HepG2 (cell line): ENCODE measurements around the gene PTPRO. TPM values are rescaled to one million over a fixed set of nuclear protein-coding genes. Genes with fewer than 3 reads are reported as not detected.

Source experiments
- ATAC-seq: fragments of 200-7000 bp; cut with Tn5 transposase; 3 replicates; pipeline ENCODE4 v1.9.1; 2020; ENCODE audit warnings: mild to moderate bottlenecking, moderate library complexity
- BruUV-seq: library from RNA; stranded (reverse); fragments of 400-500 nt; replicated peaks from 2 replicates; lab custom pipeline; 2021; lab: Mats Ljungman, UMichigan
- CTCF ChIA-PET: fragments of 300-600 bp; formaldehyde crosslinking; extraction: SDS; loops from one replicate; lab custom pipeline; 2021; ENCODE audit warnings: low total read pairs, inconsistent platforms, low intra/inter-chr PET ratio; lab: Yijun Ruan, JAX
- POLR2A ChIA-PET: fragments of 350-600 bp; sonication (Branson Sonifier 250); formaldehyde crosslinking; loops from one replicate; lab custom pipeline; 2020; ENCODE audit warnings: antibody characterized with exemption, inconsistent platforms; lab: Yijun Ruan, JAX
- DNase-seq: peaks from one replicate; pipeline ENCODE4 v3.0.0-alpha.2; 2015; ENCODE audit warnings: low spot score
- FAIRE-seq: peaks from 3 replicates; lab custom pipeline; 2011; peaks lifted over from hg19 to GRCh38; lab: Jason Lieb, UNC
- H2AFZ ChIP-seq: one replicate; pipeline ENCODE4 v1.6.1; 2011; ENCODE audit warnings: low read length, inconsistent platforms
- H3K27ac ChIP-seq: fragments of 300-600 bp; 3 replicates; pipeline ENCODE4 v1.8.0; 2011; ENCODE audit warnings: mixed run types, mild to moderate bottlenecking, mixed read lengths, low read length, inconsistent platforms; ENCODE audit not compliant: insufficient read depth; ENCODE audit errors: extremely low read length
- H3K27me3 ChIP-seq, 2 experiments: fragments of 200-600 bp in 1 of 2; 2 replicates in 1 of 2; 3 replicates in 1 of 2; pipeline versions ENCODE4 v1.6.0 to v1.8.0; 2011; ENCODE audit warnings: low read length in 2 of 2, mild to moderate bottlenecking in 2 of 2, moderate library complexity in 2 of 2, inconsistent platforms in 1 of 2; ENCODE audit not compliant: insufficient read depth in 2 of 2, control insufficient read depth in 1 of 2
- H3K36me3 ChIP-seq, 2 experiments: fragments of 200-600 bp in 1 of 2; replicated peaks in 1 of 2; 2 replicates in 1 of 2; 3 replicates in 1 of 2; pipeline versions ENCODE4 v1.5.1 to v1.8.0; 2011; ENCODE audit warnings: low read length in 2 of 2, inconsistent platforms in 1 of 2; ENCODE audit not compliant: insufficient read depth in 2 of 2, control insufficient read depth in 1 of 2
- H3K4me1 ChIP-seq: 2 replicates; pipeline ENCODE4 v1.5.1; 2012; ENCODE audit warnings: low read length, inconsistent platforms; ENCODE audit not compliant: insufficient read depth
- H3K4me2 ChIP-seq: 2 replicates; pipeline ENCODE4 v1.6.0; 2011; ENCODE audit warnings: low read depth, low read length, inconsistent platforms
- H3K4me3 ChIP-seq, 3 experiments: fragments of 200-600 bp in 1 of 3; sonication (generic), shearing (Covaris generic) in 1 of 3; replicated peaks in 1 of 3; 2 replicates each; pipeline ENCODE4 v1.5.1; 2011 to 2016; ENCODE audit warnings: low read length in 3 of 3, inconsistent platforms in 2 of 3, low read depth in 2 of 3, mild to moderate bottlenecking in 2 of 3, control low read depth in 1 of 3, mixed read lengths in 1 of 3; ENCODE audit not compliant: insufficient read depth in 1 of 3
- H3K79me2 ChIP-seq: one replicate; pipeline ENCODE4 v1.6.1; 2011; ENCODE audit warnings: low read length, inconsistent platforms; ENCODE audit not compliant: insufficient read depth
- H3K9ac ChIP-seq: 2 replicates; pipeline ENCODE4 v1.6.0; 2011; ENCODE audit warnings: mild to moderate bottlenecking, low read depth, low read length, inconsistent platforms; ENCODE audit not compliant: insufficient read depth
- H3K9me3 ChIP-seq: 2 replicates; pipeline ENCODE4 v1.5.1; 2012; ENCODE audit warnings: mild to moderate bottlenecking, low read length
- H4K20me1 ChIP-seq: 2 replicates; pipeline ENCODE4 v1.6.0; 2011; ENCODE audit warnings: inconsistent platforms, mild to moderate bottlenecking, low read length, moderate library complexity; ENCODE audit not compliant: insufficient read depth
- ATRX ChIP-seq: sonication (generic); formaldehyde crosslinking; IDR thresholded peaks from 2 replicates; pipeline ENCODE4 v1.4.0; 2020; ENCODE audit warnings: missing genetic modification reagents, borderline replicate concordance
- ELF3 ChIP-seq: IDR thresholded peaks from 2 replicates; pipeline ENCODE4 v1.6.1; 2016; ENCODE audit warnings: missing genetic modification reagents, missing compliant biosample characterization
- FOXA3 ChIP-seq: IDR thresholded peaks from 2 replicates; pipeline ENCODE4 v1.6.1; 2016; ENCODE audit warnings: missing genetic modification reagents, missing compliant biosample characterization
- FOXP1 ChIP-seq, 2 experiments: fragments of 450-650 bp in 1 of 2; IDR thresholded peaks; 2 replicates each; pipeline ENCODE4 v1.6.1; 2017 to 2018; ENCODE audit warnings: antibody characterized with exemption in 1 of 2
- GATA4 ChIP-seq: sonication (generic); IDR thresholded peaks from 2 replicates; pipeline ENCODE4 v1.6.1; 2016; ENCODE audit warnings: antibody characterized with exemption, low read depth, borderline replicate concordance
- MZF1 ChIP-seq: sonication (generic); formaldehyde crosslinking; IDR thresholded peaks from 2 replicates; pipeline ENCODE4 v1.8.1; 2023; ENCODE audit warnings: mild to moderate bottlenecking, missing genetic modification reagents, borderline replicate concordance
- PRMT3 ChIP-seq: sonication (generic); formaldehyde crosslinking; IDR thresholded peaks from 2 replicates; pipeline ENCODE4 v1.8.1; 2022; ENCODE audit warnings: low read depth, mild to moderate bottlenecking, moderate library complexity, missing genetic modification reagents, borderline replicate concordance
- SOX13 ChIP-seq, 3 experiments: fragments of 450-650 bp in 1 of 3; sonication (generic) in 1 of 3; formaldehyde crosslinking in 1 of 3; IDR thresholded peaks in 2 of 3; conservative IDR thresholded peaks in 1 of 3; 2 replicates each; pipeline versions ENCODE4 v1.5.0 to v1.6.1; 2016 to 2020; ENCODE audit warnings: antibody characterized with exemption in 1 of 3, mild to moderate bottlenecking in 1 of 3, missing compliant biosample characterization in 1 of 3, missing genetic modification reagents in 1 of 3, moderate library complexity in 1 of 3
- SOX6 ChIP-seq, 2 experiments: fragments of 450-650 bp in 1 of 2; sonication (generic) in 1 of 2; formaldehyde crosslinking in 1 of 2; IDR thresholded peaks; 2 replicates each; pipeline versions ENCODE4 v1.4.0 to v1.6.1; 2017 to 2020; ENCODE audit warnings: antibody characterized with exemption in 1 of 2, mild to moderate bottlenecking in 1 of 2, missing genetic modification reagents in 1 of 2
- SP1 ChIP-seq, 2 experiments: fragments of 450-650 bp in 1 of 2; sonication (generic) in 1 of 2; formaldehyde crosslinking in 1 of 2; IDR thresholded peaks; 2 replicates each; pipeline versions ENCODE4 v1.4.0 to v1.6.1; 2016 to 2020; ENCODE audit warnings: missing genetic modification reagents in 1 of 2
- THAP9 ChIP-seq: sonication (generic); formaldehyde crosslinking; IDR thresholded peaks from 2 replicates; pipeline ENCODE4; 2020; ENCODE audit warnings: missing genetic modification reagents, mild to moderate bottlenecking, borderline replicate concordance
- YY1 ChIP-seq: IDR thresholded peaks from 2 replicates; pipeline ENCODE4 v1.6.1; 2011; ENCODE audit warnings: low read length, low read depth, moderate library complexity, mild to moderate bottlenecking; ENCODE audit not compliant: insufficient read depth, insufficient replicate concordance
- ZNF350 ChIP-seq: sonication (generic); formaldehyde crosslinking; IDR thresholded peaks from 2 replicates; pipeline ENCODE4 v1.4.0; 2020; ENCODE audit warnings: mild to moderate bottlenecking, low read depth, missing genetic modification reagents, borderline replicate concordance
- ZNF788 ChIP-seq: sonication (generic); formaldehyde crosslinking; IDR thresholded peaks from 2 replicates; pipeline ENCODE4 v1.5.0; 2020; ENCODE audit warnings: mild to moderate bottlenecking, missing genetic modification reagents, borderline replicate concordance
- ZZZ3 ChIP-seq: sonication (generic); formaldehyde crosslinking; IDR thresholded peaks from 2 replicates; pipeline ENCODE4 v1.4.0; 2020; ENCODE audit warnings: missing genetic modification reagents, mild to moderate bottlenecking, borderline replicate concordance
- WGBS: methylation state at CpG from one replicate; pipeline ENCODE4 v1.1.6; 2017; ENCODE audit warnings: low lambda C conversion rate; 5-methylcytosine and 5-hydroxymethylcytosine counted together
- in situ Hi-C: cut with HindIII; loops from 2 replicates; pipeline ENCODE4 v1.10.0; 2017; ENCODE audit warnings: low pct_unique_long_range_greater_than_20kb; ENCODE audit not compliant: extremely low pct_ligation_motif_present
- intact Hi-C: fragments of 100-400 bp; cut with micrococcal nuclease; formaldehyde crosslinking; loops from one replicate; pipeline ENCODE4 v1.10.0; 2022; ENCODE audit not compliant: unreplicated experiment
- polyA plus RNA-seq, 8 experiments: library from polyadenylated mRNA; depleted of rRNA in 3 of 8; stranded (reverse) in 7 of 8; unstranded in 1 of 8; fragments of >200 nt; fragmentation: Illumina TruSeq in 4 of 8; extraction: Trizol in 4 of 8; gene quantifications; 2 replicates each; pipeline versions ENCODE4 v1.2.1 to v1.2.3, GENCODE V29; 2011 to 2016; ENCODE audit warnings: low read depth in 4 of 8, missing spikeins in 1 of 8, mixed read lengths in 1 of 8; ENCODE audit not compliant: insufficient read depth in 1 of 8
- total RNA-seq, 5 experiments: library from RNA; depleted of rRNA; stranded (reverse); fragments of >200 nt; fragmentation: Illumina TruSeq; extraction: Trizol; gene quantifications; 2 replicates each; pipeline ENCODE4 v1.2.3, GENCODE V29; 2016; ENCODE audit warnings: low read depth in 1 of 5
- TF ChIP-seq, protein P1 (sequence below): sonication (generic); formaldehyde crosslinking; IDR thresholded peaks from 2 replicates; pipeline ENCODE4 v1.8.0; 2022; ENCODE audit warnings: mild to moderate bottlenecking, missing genetic modification reagents, moderate library complexity
- TF ChIP-seq, protein P2 (sequence below): sonication (generic); formaldehyde crosslinking; IDR thresholded peaks from 2 replicates; pipeline ENCODE4 v1.8.0; 2022; ENCODE audit warnings: mild to moderate bottlenecking, missing genetic modification reagents; ENCODE audit not compliant: insufficient replicate concordance

The PTPRO gene
- total and polyA plus RNA-seq, 2 of the 13 experiments (the other 11 are each of a cell fraction or from before 2014, with no cell fraction given): 0.04 TPM; not detected in 1

- POLR2A ChIA-PET: no interaction called here
- Histone ChIP-seq H3K9me3 (no peaks in the 10 kb centered on the region), H3K36me3 (no peaks in the 10 kb centered on the region), H2AFZ (no peak overlapping the region), H3K4me3 (no peak overlapping the region), H3K27me3 (no peaks in the 10 kb centered on the region; a peak in 1 of 5 replicates), H3K4me2 (peak overlapping the region; percentile 35; the same call in 1 of the 2 replicates), H3K27ac (no peak overlapping the region), H3K79me2 (no peaks in the 10 kb centered on the region), H3K4me1 (peaks cover 49% of the 10 kb centered on the region), H4K20me1 (no peaks in the 10 kb centered on the region), H3K9ac (no peak overlapping the region)
- CTCF ChIA-PET: no interaction called here
- in situ Hi-C loops: no loop called here
- peak; percentile 15 for DNase-seq
- no peak for FAIRE-seq
- intact Hi-C loops: no loop called here
- WGBS: 45% methylated on average over 5 of the region's 5 CpGs
- ATAC-seq: no peak
- BruUV-seq: no TSS peak
- TF ChIP-seq PRMT3 (CRISPR knock-in tag) (no peak), ZNF350 (CRISPR knock-in tag) (no peak), FOXP1 (IDR thresholded peaks at IDR 0.05) (peak; percentile 48; the same call in 1 of the 2 replicates), FOXP1 (CRISPR knock-in tag; IDR thresholded peaks at IDR 0.05) (peak; percentile 83), FOXA3 (CRISPR knock-in tag) (peak; percentile 51), ATRX (no peak), SP1 (IDR thresholded peaks at IDR 0.05) (no peak), SP1 (CRISPR knock-in tag; IDR thresholded peaks at IDR 0.05) (no peak), MZF1 (CRISPR knock-in tag) (no peak), YY1 (no peak), ELF3 (CRISPR knock-in tag) (0 out of 2 replicates have a peak, but pooled peaks have one; percentile 41), ZNF788 (no peak), GATA4 (no peak), SOX13 (IDR thresholded peaks at IDR 0.05) (no peak), SOX13 (CRISPR knock-in tag; conservative IDR thresholded peaks at IDR 0.05 in 1 of 2, IDR thresholded peaks at IDR 0.05 in 1 of 2) (peak in 1 of 2 experiments; percentile 29; a peak in 1 of 4 replicates), SOX6 (IDR thresholded peaks at IDR 0.05) (no peak), SOX6 (CRISPR knock-in tag; IDR thresholded peaks at IDR 0.05) (peak; percentile 19; the same call in 1 of the 2 replicates), ZZZ3 (CRISPR knock-in tag) (no peak), THAP9 (no peak)
- TF ChIP-seq, protein P1, sequence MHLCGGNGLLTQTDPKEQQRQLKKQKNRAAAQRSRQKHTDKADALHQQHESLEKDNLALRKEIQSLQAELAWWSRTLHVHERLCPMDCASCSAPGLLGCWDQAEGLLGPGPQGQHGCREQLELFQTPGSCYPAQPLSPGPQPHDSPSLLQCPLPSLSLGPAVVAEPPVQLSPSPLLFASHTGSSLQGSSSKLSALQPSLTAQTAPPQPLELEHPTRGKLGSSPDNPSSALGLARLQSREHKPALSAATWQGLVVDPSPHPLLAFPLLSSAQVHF (CRISPR knock-in tag): no peak
- TF ChIP-seq, protein P2, sequence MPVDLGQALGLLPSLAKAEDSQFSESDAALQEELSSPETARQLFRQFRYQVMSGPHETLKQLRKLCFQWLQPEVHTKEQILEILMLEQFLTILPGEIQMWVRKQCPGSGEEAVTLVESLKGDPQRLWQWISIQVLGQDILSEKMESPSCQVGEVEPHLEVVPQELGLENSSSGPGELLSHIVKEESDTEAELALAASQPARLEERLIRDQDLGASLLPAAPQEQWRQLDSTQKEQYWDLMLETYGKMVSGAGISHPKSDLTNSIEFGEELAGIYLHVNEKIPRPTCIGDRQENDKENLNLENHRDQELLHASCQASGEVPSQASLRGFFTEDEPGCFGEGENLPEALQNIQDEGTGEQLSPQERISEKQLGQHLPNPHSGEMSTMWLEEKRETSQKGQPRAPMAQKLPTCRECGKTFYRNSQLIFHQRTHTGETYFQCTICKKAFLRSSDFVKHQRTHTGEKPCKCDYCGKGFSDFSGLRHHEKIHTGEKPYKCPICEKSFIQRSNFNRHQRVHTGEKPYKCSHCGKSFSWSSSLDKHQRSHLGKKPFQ: no peak
Observed at GRCh38 chr12:15597125-15597830, 275.0 kb downstream of the PTPRO start.
